GM12892 (cell line): ENCODE data around the gene PSMB7.

Source experiments
- POLR2A ChIP-seq: IDR thresholded peaks from 2 replicates; pipeline ENCODE4 v1.6.1; 2011; ENCODE audit warnings: low read depth, low read length, control low read depth
- POLR2AphosphoS5 ChIP-seq: IDR thresholded peaks from 2 replicates; pipeline ENCODE4 v1.6.1; 2011; ENCODE audit warnings: low read depth, low read length, control low read depth
- TAF1 ChIP-seq: IDR thresholded peaks from 2 replicates; pipeline ENCODE4 v1.6.1; 2011; ENCODE audit warnings: low read depth, mild to moderate bottlenecking, control low read depth, low read length, borderline replicate concordance

DNA sequence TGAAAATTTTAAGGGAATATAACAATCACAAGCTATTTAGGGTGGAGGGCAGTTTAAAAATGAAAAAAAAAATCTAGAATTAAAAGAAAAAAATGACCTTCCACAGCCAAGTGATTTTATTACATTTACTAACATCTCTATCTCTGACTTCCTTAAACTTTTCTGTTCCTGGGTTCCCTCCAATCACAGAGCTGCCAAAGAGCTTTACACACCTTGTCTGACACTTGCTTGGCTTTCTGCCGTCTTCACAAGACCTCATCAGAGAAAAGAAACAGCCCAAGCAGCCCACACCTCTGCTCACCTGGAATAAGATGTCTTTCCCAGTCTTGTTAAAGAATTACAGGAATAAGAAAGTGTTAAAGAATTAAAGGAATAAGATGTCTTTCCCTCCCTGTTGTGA lies 38.9 kb downstream of the PSMB7 start:
- no peak for TF ChIP-seq POLR2AphosphoS5
- TF ChIP-seq POLR2A, result no peak
- no peak for TF ChIP-seq TAF1
